Inflammatory macrophage treated with lipopolysaccharide for 4 hours (primary cell): ENCODE results near the gene FOXP2.
"Not testable (repeated sequence)": the region's sequence is repeated elsewhere in the genome, so short reads cannot be mapped to it uniquely, and the experiment has no call there.

Source experiments
- DNase-seq: peaks from one replicate; pipeline ENCODE4 v3.0.0-alpha.2; 2020

Gene FOXP2

GRCh38 chr7:114422507-114423501, 8.2 kb downstream of the FOXP2 start:
- no peak for DNase-seq

DNA sequence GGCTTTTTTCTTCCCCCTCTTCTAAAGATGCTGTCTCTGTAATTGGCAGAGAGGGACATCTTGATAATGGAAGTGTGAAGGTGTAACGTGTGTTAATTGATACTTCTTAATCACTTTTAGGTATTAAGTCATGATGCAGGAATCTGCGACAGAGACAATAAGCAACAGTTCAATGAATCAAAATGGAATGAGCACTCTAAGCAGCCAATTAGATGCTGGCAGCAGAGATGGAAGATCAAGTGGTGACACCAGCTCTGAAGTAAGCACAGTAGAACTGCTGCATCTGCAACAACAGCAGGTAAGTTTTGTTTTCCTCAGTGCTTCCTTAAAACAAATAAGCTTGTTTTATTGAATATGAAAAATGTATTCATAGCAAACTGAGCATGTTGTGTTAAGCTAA, 11.8 kb downstream of the FOXP2 start:
- DNase-seq: no peak

DNA sequence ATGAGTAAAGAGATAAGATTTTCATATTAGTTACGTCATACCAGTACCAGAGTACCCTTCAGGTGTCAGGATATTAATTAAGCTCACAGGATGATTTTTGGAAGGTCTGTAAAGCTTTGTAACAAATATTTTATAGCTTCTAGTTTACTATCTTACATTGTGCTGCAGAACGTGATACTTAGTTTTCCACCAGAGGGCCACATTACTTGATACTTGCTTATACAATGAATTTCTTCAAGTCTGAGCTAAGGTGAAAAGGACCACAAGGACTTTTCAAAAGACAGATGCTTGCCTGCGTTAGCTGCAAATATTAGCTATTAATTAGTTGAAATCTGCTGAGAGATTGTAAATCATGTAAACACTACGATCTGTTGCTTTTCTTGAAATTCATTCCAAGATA, 12.2 kb downstream of the FOXP2 start:
- DNase-seq: no peak

DNA sequence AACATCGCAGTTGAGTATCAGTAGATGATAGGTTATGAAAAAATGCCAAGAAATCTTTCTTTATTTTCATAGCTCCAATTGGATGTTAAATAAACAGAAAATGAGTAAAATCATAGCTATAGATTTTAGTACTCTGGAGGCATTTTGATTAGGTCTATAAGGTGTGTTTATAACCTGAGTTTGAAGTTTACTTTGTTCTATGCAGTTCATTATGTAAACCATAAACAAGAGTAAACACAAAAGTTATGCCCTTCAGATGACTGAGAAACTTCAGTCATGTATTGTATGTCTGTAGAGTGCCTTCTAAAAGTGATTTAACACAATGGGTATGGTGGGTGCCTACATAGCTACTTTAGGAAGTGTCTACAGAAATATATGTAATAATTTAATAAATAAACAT, 13.6 kb downstream of the FOXP2 start:
- no peak for DNase-seq

DNA sequence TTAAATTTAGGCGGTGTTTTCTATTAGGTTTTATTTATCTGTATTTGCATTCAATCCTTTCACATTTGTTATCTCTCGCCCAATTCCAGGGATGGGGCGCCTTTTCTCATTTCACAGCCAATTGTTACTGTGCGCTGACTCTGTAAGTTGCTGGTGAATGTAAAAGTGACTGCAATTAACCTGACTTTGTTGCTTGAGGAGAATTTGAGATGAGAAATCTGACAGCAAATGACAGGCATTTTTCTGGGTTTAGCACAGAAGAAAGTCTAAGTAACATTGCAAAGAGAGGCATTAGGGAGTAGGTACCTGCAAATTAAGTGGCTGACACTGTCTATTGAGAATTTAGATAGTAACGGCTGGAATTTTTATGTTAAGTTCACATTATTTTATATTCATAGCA, 16.6 kb downstream of the FOXP2 start:
- DNase-seq: no peak

DNA sequence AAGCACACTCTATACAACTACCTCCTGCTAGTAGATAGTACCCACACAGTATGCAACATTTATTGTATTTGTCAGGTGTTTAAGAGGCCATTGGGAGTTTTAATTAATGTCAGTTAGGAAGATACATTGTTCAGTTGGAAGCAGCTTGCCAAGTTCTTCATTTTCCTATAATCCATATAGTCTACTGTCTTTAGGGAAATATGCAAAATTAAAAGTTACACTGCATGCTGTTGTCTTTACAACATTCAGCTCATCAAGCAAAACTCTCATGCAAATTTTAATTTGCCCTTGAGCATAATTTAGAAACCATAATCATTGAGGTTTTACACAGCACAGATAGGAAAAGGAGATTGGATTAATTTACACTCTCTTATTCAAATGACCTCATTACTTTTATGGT, 17.4 kb downstream of the FOXP2 start:
- no peak for DNase-seq

- DNase-seq: no peak
Observed at GRCh38 chr7:114432703-114433102, 18.1 kb downstream of the FOXP2 start.

GRCh38 chr7:114439581-114439980, 25.0 kb downstream of the FOXP2 start:
- DNase-seq: no peak

DNA sequence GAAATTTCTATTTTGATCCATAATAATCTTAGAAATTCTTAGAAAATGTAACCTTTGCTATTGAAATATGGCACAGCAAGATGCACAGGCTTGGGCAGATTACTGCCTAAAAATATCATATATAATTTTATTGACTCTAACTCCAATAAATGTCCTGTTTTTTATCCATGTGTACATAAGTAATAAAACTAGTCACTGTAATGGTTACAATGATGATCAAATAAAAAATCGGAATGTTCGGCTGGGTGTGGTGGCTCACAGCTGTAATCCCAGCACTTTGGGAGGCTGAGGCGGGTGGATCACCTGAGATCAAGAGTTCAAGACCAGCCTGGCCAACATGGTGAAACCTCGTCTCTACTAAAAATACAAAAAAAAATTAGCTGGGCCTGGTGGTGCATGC, 26.3 kb downstream of the FOXP2 start:
- DNase-seq: not testable (repeated sequence)

DNA sequence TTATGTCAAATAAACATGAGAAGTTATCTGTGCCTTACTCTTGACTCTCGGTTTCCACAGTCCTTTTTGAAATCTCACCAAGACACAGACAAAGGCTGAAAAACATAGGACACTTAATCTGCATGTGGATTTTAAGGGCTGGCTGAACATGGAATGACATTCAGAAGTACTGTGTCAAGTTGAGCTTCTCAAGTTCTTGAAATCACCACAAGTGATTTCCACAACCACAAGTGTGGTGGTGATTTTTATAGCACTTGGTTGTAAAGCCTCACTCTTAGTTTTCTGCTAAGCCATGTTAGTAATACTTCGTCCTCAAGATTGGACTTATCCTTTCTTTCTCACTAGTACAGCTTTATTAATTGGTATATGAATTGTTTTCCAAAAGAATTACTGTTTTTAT, 29.6 kb downstream of the FOXP2 start:
- no peak for DNase-seq

DNA sequence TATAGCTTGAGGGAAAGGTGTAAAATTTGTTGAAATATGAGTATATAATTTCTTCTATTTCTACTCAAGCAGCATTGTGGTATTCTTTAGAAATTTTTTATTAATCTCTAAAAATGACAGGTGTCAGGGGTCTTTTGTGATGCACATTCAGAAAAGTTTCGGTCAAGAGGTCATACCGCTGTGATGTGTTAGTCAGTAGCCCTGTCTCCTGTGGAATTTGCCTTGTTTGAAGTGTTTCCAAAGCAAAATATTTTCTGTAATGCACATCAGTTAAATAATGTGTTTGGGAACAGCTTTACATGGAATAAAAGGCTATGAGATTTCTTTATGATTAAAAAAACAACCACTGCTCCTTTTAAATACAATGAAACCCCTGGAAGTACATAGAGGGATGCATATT, 35.8 kb downstream of the FOXP2 start:
- DNase-seq: no peak

- no peak for DNase-seq
Observed at GRCh38 chr7:114459574-114459973, 45.0 kb downstream of the FOXP2 start.

GRCh38 chr7:114460021-114460420, 45.4 kb downstream of the FOXP2 start:
- no peak for DNase-seq

DNA sequence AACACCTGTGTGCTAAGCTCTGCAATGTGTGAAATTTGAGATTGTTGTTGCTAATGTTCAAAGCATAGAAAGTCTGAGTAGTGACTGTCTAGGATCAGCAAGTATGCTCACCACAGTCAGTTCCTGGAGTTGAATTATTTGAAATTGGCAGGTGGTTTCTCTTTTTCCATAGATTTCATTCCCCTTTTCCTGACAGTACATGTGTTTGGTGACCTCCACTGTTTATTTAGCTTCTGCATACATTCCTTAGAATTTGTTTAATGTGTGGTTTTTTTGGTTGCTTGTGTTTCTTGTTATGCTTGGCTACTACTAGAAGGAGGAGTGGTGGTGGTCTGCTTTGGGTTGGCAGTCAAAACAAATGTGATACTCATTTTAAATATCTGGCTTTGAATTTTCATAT, 52.3 kb downstream of the FOXP2 start:
- no peak for DNase-seq

- DNase-seq: no peak
Observed at GRCh38 chr7:114468844-114469243, 54.2 kb downstream of the FOXP2 start.

DNA sequence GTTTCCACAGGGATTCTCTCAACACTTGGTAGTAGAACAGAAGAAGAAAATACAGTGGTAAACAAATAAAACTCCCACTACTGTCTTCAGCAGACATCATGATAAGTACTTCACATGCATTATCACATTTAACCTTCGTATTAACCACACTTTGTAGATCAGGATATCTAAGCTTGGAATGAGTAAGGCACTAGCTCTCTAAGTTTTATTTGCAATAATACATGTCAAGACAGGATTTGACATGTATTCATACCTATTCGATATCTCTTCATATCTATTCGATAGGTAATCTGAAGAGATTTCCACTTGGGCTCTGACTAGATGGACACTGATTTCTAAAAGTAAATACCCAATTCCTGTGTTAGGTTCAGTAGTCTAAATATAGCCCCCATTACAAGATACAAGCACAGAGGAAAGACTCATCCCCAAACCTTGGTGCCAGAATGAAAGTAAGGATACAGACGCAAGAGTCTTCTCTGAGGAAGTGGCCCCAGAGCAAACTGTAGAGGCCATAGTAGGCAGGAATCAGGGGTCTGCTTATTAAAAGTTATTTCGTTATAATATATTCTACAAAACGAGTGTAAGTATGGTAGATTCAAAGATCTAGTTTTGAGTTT, 58.4 kb downstream of the FOXP2 start:
- no peak for DNase-seq

DNA sequence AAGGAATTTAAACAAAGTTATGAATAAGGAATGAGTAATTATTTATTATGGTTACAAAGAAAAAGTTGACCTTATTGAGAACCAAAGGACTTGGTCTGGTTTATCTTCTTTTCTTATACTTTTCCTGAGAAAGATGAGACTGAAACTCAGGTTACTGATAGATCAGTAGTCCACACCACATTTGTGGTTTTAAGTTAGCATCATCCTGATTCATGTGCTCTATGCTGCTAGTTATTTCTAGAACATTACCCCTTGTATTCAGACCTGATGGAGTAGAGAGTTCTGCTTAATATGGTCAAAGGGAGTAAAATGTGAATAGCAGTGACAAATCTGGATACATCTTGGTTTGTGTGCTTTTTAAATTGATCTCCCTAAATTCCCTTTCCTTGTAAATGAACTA, 63.8 kb downstream of the FOXP2 start:
- no peak for DNase-seq

GRCh38 chr7:114481999-114482398, 67.4 kb downstream of the FOXP2 start:
- DNase-seq: no peak

GRCh38 chr7:114484226-114484625, 69.6 kb downstream of the FOXP2 start:
- DNase-seq: no peak

DNA sequence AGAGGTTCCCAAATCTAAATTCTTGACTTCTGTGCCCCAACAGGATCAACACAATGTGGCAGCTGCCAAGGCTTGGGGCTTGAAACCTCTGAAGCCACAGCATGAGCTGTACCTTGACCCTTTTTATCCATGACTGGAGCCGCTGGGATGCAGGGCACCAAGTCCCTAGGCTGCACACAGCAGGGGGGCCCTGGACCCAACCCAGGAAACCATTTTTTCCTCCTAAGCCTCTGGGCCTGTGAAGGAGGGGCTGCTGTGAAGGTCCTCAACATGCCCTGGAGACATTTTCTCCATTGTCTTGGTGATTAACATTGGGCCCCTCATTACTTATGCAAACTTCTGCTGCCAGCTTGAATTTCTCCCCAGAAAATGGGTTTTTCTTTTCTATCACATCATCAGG, 72.6 kb downstream of the FOXP2 start:
- no peak for DNase-seq

DNA sequence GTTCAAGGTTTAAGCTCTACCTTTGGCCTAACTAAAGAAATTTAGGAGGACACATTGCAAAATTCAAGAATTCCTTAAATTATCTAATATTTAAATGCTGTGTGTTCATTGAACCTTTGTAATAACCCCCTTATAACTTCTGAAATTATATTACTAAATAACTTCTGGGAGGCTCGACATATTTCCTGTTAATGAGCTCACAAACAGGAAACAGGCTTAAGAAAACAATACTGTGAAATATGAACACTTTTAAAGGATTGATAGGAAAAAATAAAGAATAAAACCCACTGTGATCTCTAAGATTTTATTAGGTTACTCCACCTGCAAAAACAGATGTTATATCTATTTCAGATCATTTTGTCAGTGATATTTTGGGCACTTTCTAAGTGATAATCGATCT, 74.1 kb downstream of the FOXP2 start:
- no peak for DNase-seq

DNA sequence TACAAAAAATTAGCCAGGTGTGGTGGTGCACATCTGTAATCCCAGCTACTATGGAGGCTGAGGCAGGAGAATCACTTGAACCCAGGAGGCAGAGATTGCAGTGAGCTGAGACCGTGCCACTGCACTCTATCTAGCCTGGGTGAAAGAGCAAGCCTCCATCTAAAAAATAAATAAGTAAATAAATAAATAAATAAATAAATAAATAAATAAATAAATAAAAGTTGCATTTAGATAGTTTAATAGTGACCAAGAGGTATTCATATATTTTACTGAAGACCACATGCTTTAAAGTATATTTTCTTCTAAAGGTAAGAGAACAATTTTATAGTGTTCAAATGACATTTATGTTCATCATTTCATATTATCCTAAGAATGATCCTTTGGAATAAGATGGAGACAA, 82.9 kb downstream of the FOXP2 start:
- DNase-seq: not testable (repeated sequence)

DNA sequence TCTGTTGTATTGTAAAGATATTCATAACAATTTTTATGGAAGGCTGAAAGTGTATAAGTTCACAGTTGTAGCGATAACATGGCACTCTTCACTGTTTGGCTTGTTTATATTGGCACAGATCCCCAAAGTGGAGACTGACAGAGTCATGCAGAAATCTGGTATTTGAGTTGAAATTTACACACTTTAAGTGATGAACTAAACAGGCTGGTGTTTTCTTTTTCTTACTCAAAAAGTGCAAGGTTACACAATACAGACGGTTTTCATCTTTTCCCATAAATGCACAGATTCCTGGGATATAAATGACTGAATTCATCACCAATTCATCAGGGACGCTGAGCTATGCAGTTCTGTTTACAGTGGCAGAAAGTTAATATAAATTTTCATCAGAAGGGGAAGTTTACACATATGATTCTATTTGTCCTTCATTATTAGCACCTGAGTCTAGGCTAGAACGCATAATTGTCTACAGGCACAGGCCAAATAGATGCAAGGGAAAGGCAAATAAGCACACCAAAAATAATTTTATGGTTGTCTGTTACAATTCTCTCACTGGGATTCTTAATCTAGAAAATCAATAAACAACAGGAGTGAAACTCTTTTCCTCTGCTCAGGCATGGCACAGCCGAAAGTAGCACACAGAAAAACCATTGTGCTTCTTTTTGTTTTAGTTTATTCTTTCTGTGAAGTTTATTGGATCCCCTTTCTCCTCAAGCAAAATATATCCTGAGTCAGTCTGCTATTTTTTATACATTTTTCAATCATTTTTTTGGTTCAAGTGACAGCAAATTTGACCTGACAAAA, 88.0 kb downstream of the FOXP2 start:
- no peak for DNase-seq

DNA sequence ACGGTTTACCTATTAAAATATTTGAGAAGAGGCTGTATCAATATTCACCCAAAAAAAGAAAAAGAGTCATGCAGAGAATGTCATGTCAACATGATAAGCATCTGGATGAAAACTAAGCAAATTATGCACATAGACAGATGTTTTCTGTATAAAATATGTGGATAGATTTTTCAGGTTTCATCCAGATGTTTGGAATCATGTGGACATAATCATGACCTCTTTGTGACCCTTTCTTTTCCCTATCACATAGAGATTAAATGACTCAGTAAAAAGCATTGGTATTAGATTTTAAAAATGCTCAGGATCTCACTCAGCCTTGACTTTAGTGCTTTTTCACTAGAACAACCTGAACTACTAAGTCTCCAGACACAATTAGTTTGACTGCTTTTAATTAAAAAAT, 90.0 kb downstream of the FOXP2 start:
- DNase-seq: no peak
